K562 (cell line): ENCODE results near the gene PI4KA. TPM values are rescaled to one million over a fixed set of nuclear protein-coding genes. Genes with fewer than 3 reads are reported as not detected.
"Not testable (repeated sequence)": the region's sequence is repeated elsewhere in the genome, so short reads cannot be mapped to it uniquely, and the experiment has no call there.

Source experiments
- ATAC-seq: fragments of 200-7000 bp; cut with Tn5 transposase; 3 replicates; pipeline ENCODE4 v1.9.1; 2020; ENCODE audit warnings: moderate library complexity
- BruUV-seq: library from RNA; stranded (reverse); fragments of 400-500 nt; replicated peaks from 2 replicates; lab custom pipeline; 2021; lab: Mats Ljungman, UMichigan
- CTCF ChIA-PET: fragments of 300-600 bp; formaldehyde crosslinking; extraction: SDS; loops from one replicate; lab custom pipeline; 2021; ENCODE audit warnings: low intra/inter-chr PET ratio; lab: Yijun Ruan, JAX
- POLR2A ChIA-PET: fragments of 300-600, 350-650 bp; sonication (Branson Sonifier 250); formaldehyde crosslinking; extraction: SDS; loops from one replicate; lab custom pipeline; 2021; ENCODE audit warnings: antibody characterized with exemption, inconsistent platforms; lab: Yijun Ruan, JAX
- DNase-seq, 4 experiments: peaks; one replicate each; pipeline versions ENCODE4 v3.0.0 to v3.0.0-alpha.2; 2011 to 2018; ENCODE audit warnings: low spot score in 3 of 4, mixed read lengths in 3 of 4; ENCODE audit errors: extremely low read depth in 1 of 4
- FAIRE-seq: peaks from 2 replicates; lab custom pipeline; 2011; peaks lifted over from hg19 to GRCh38; lab: Jason Lieb, UNC
- H2AFZ ChIP-seq: 2 replicates; pipeline ENCODE4 v1.6.0; 2011; ENCODE audit warnings: low read depth, low read length, control low read depth, inconsistent platforms
- H3K27ac ChIP-seq: fragments of 200-600 bp; 3 replicates; pipeline ENCODE4 v1.8.0; 2011; ENCODE audit warnings: low read depth, mild to moderate bottlenecking, control low read depth, inconsistent platforms, low read length, moderate library complexity, mixed read lengths; ENCODE audit errors: extremely low read depth
- H3K27me3 ChIP-seq, 2 experiments: fragments of 300-600 bp in 1 of 2; 2 replicates in 1 of 2; 3 replicates in 1 of 2; pipeline versions ENCODE4 v1.6.0 to v1.8.0; 2011; ENCODE audit warnings: inconsistent platforms in 2 of 2, low read length in 2 of 2, mild to moderate bottlenecking in 1 of 2, mixed read lengths in 1 of 2, moderate library complexity in 1 of 2; ENCODE audit not compliant: control insufficient read depth in 2 of 2, insufficient read depth in 2 of 2
- H3K36me3 ChIP-seq: fragments of 300-600 bp; 3 replicates; pipeline ENCODE4 v1.8.0; 2011; ENCODE audit warnings: mild to moderate bottlenecking, low read length, inconsistent platforms; ENCODE audit not compliant: control insufficient read depth, insufficient read depth
- H3K4me1 ChIP-seq, 2 experiments: fragments of 200-600 bp in 1 of 2; replicated peaks in 1 of 2; 2 replicates in 1 of 2; 3 replicates in 1 of 2; pipeline versions ENCODE4 v1.5.1 to v1.8.0; 2011; ENCODE audit warnings: inconsistent platforms in 2 of 2, low read length in 2 of 2, mild to moderate bottlenecking in 1 of 2, mixed read lengths in 1 of 2, moderate library complexity in 1 of 2; ENCODE audit not compliant: control insufficient read depth in 2 of 2, insufficient read depth in 2 of 2
- H3K4me2 ChIP-seq: 2 replicates; pipeline ENCODE4 v1.6.1; 2011; ENCODE audit warnings: low read length, control low read depth, inconsistent platforms, mixed read lengths; ENCODE audit not compliant: insufficient read depth
- H3K4me3 ChIP-seq: fragments of 200-600 bp; sonication (generic), shearing (Covaris generic); 2 replicates; pipeline ENCODE4 v1.5.1; 2016; ENCODE audit warnings: control low read depth, inconsistent platforms
- H3K79me2 ChIP-seq: fragments of 200-600 bp; 3 replicates; pipeline ENCODE4 v1.8.0; 2011; ENCODE audit warnings: low read length, inconsistent platforms; ENCODE audit not compliant: control insufficient read depth, insufficient read depth
- H3K9ac ChIP-seq, 2 experiments: 2 replicates each; pipeline versions ENCODE4 v1.6.0 to v1.6.1; 2011; ENCODE audit warnings: low read depth in 2 of 2, low read length in 2 of 2, control low read depth in 1 of 2, inconsistent platforms in 1 of 2, mild to moderate bottlenecking in 1 of 2, mixed read lengths in 1 of 2; ENCODE audit not compliant: insufficient read depth in 1 of 2
- H3K9me1 ChIP-seq: one replicate; pipeline ENCODE4 v1.6.0; 2011; ENCODE audit warnings: inconsistent platforms, mild to moderate bottlenecking, low read length, moderate library complexity; ENCODE audit not compliant: control insufficient read depth, insufficient read depth
- H3K9me3 ChIP-seq: replicated peaks from 2 replicates; pipeline ENCODE4 v1.5.1; 2011; ENCODE audit warnings: low read depth, low read length, inconsistent platforms; ENCODE audit not compliant: control insufficient read depth, insufficient read depth
- H4K20me1 ChIP-seq: replicated peaks from 2 replicates; pipeline ENCODE4 v1.6.1; 2011; ENCODE audit warnings: low read length, inconsistent platforms, mixed read lengths; ENCODE audit not compliant: control insufficient read depth, insufficient read depth
- POLR2G ChIP-seq: fragments of 200-400 bp; formaldehyde crosslinking; IDR thresholded peaks from 2 replicates; pipeline ENCODE4 v1.6.1; 2017; ENCODE audit warnings: low read depth, mild to moderate bottlenecking, antibody characterized with exemption, low read length, moderate library complexity
- WGBS: fragments of 100-300 bp; shearing (Covaris generic); methylation state at CpG from one replicate; pipeline ENCODE4 v1.1.6; 2016; ENCODE audit warnings: low coverage, mixed read lengths; ENCODE audit not compliant: insufficient coverage; ENCODE audit errors: missing lambda C conversion rate; 5-methylcytosine and 5-hydroxymethylcytosine counted together
- in situ Hi-C: fragments of 300-500 bp; cut with MboI; formaldehyde crosslinking; loops from 4 replicates; pipeline ENCODE4 v1.15.0; 2018; ENCODE audit warnings: inconsistent platforms, mixed read lengths
- intact Hi-C: fragments of 100-400 bp; cut with micrococcal nuclease; formaldehyde crosslinking; loops from 2 replicates; pipeline ENCODE4 v1.14.2; 2022
- polyA plus RNA-seq, 8 experiments: library from polyadenylated mRNA; depleted of rRNA in 4 of 8; stranded (reverse) in 5 of 8; unstranded in 3 of 8; fragments of >200 nt; fragmentation: Nextera tagmentation in 2 of 8; fragmentation: Illumina TruSeq in 1 of 8; extraction: Ambion mirVana in 2 of 8; extraction: Trizol in 1 of 8; gene quantifications; 2 replicates each; pipeline versions ENCODE4 v1.2.1 to v1.2.3, GENCODE V29; 2011 to 2014; ENCODE audit warnings: inconsistent platforms in 1 of 8, missing spikeins in 1 of 8
- total RNA-seq, 7 experiments: library from RNA; depleted of rRNA in 6 of 7; stranded (reverse); fragments of >200 nt in 6 of 7; fragmentation: Illumina TruSeq in 2 of 7; extraction: Trizol in 2 of 7; gene quantifications; 2 replicates each; pipeline versions ENCODE4 v1.2.1 to v1.2.3, GENCODE V29; 2011 to 2021; ENCODE audit warnings: low replicate concordance in 1 of 7

PI4KA gene
- total and polyA plus RNA-seq, 9 of the 15 experiments (the other 6 are each of a cell fraction or from before 2014, with no cell fraction given) = 7.3 to 187 (median 84.7) TPM

DNA sequence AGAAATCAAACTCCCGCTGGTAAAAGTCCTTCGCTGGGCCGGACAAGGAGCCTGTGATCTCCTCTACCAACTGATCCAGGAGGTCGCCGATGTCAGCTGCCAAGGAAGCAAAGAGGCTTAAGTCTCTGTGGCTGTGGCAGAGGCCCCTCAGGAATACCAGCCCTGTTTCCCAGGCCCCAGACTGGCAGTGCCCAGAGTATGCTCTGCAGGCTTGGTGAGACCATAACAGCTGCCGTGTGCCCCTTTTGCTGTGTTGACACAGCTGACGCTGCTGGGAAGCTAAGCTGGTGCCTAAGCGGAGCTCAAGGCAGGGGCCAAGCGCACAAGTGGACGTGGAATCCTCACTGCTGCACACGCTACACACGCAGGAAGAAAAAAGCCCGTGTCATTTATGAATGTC, 139.9 kb downstream of the PI4KA start:
- CTCF ChIA-PET, H3K9ac ChIP-seq, H3K4me2 ChIP-seq, H3K9me1 ChIP-seq, BruUV-seq, H3K4me1 ChIP-seq, H3K27me3 ChIP-seq, in situ Hi-C loops, H2AFZ ChIP-seq, H3K79me2 ChIP-seq, H3K27ac ChIP-seq, FAIRE-seq, H4K20me1 ChIP-seq, ATAC-seq, H3K9me3 ChIP-seq, DNase-seq, intact Hi-C loops, H3K4me3 ChIP-seq: not testable (repeated sequence)
- 84% methylated on average over 12 of the region's 13 CpGs for WGBS
- POLR2A ChIA-PET = interaction anchor here (1.2 kb wide), 1 partner anchor 14 kb away, joined by 3 read pairs; no protein-coding TSS in a partner anchor
- 0 out of 2 replicates have a peak, but pooled peaks have one; percentile 19 for TF ChIP-seq POLR2G
- peaks cover 15% of the 10 kb centered on the region; the same call in 1 of the 3 replicates for H3K36me3 ChIP-seq

DNA sequence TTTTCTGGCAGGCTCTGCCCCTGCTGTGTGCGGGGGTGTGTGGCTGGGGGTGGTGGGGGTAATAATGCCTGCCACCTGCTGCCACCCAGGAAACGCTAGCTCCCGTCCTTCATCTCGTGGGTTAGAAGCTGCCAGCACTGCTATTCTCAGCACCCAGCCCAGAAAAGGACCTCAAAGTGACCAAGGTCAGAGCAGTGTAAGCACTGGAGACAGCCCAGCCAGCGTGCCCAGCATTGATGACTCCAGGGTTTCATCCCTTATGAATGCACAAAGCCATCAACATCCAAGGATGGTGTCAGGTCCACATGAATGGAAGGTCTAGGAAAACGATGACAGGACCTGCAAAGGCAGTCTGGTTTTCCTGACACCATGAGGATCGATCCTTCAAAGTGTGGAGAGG, 140.6 kb downstream of the PI4KA start:
- H3K4me1 ChIP-seq, H2AFZ ChIP-seq: not testable (repeated sequence)
- WGBS = 74% methylated on average over 6 of the region's 7 CpGs

More for the DNA sequence above, 140.6 kb downstream of the PI4KA start:
- ATAC-seq, H3K79me2 ChIP-seq, DNase-seq, CTCF ChIA-PET, H3K9ac ChIP-seq, H3K27me3 ChIP-seq, in situ Hi-C loops, H3K9me1 ChIP-seq, BruUV-seq, H3K4me2 ChIP-seq, FAIRE-seq, intact Hi-C loops, H3K4me3 ChIP-seq, H3K9me3 ChIP-seq, H4K20me1 ChIP-seq, H3K27ac ChIP-seq: not testable (repeated sequence)
- POLR2A ChIA-PET = interaction anchor here (1.2 kb wide), 1 partner anchor 13 kb away, joined by 3 read pairs; no protein-coding TSS in a partner anchor
- H3K36me3 ChIP-seq = peaks cover 18% of the 10 kb centered on the region; the same call in 1 of the 3 replicates
